ENCODE measurements around the gene STAG3. TPM values are rescaled to one million over a fixed set of nuclear protein-coding genes. Genes with fewer than 3 reads are reported as not detected.

The STAG3 gene
- total and polyA plus RNA-seq, 2 of the 8 experiments (the other 6 are each of a cell fraction or from before 2014, with no cell fraction given): 1.3 to 3.3 TPM

GRCh38 chr7:100171840-100172239 lies 5.9 kb upstream of the STAG3 start:
- Histone ChIP-seq H3K79me2 (ENCODE audit: control insufficient read depth in 1 of 2, insufficient read depth in 2 of 2, low read length in 2 of 2) (peaks cover 0 to 7% of the 10 kb centered on the region in 2 experiments; a peak in 2 of 4 replicates), H2AK5ac (ENCODE audit: low read depth, low read length) (no peak overlapping the region), H4K20me1 (replicated peaks in 1 of 2; ENCODE audit: control insufficient read depth in 1 of 2, insufficient read depth in 2 of 2, low read length in 2 of 2) (peaks cover 0 to 18% of the 10 kb centered on the region in 2 experiments), H4K5ac (ENCODE audit: insufficient read length, low read depth, low read length) (no peak overlapping the region), H3K4me1 (replicated peaks in 1 of 4; ENCODE audit: control insufficient read depth in 3 of 4, insufficient read depth in 4 of 4, low read length in 3 of 4) (peaks cover 11 to 32% (median 17%) of the 10 kb centered on the region in 4 experiments), H2BK120ac (replicated peaks; ENCODE audit: low read depth, low read length) (no peak overlapping the region), H2AFZ (ENCODE audit: low read length) (no peak overlapping the region), H3K27ac (ENCODE audit: low read depth, low read length) (no peak overlapping the region), H3K79me1 (ENCODE audit: low read depth, low read length) (no peaks in the 10 kb centered on the region; the same call in 1 of the 2 replicates), H2BK20ac (ENCODE audit: low read length) (no peak overlapping the region), H3K4me3 (ENCODE audit: extremely low read depth in 1 of 4, insufficient read depth in 2 of 4, low read depth in 3 of 4, low read length in 4 of 4) (peak overlapping the region; percentile 19 to 67 (median 28)), H2BK12ac (ENCODE audit: low read depth, low read length) (no peak overlapping the region), H4K8ac (ENCODE audit: extremely low read depth, insufficient read depth, low read length) (no peak overlapping the region), H3K23ac (ENCODE audit: insufficient read length) (no peak overlapping the region), H3K9me3 (ENCODE audit: insufficient read depth in 2 of 2, low read depth in 1 of 2, low read length in 1 of 2) (no peaks in the 10 kb centered on the region), H4K91ac (replicated peaks; ENCODE audit: insufficient read length, low read length) (no peak overlapping the region), H3K36me3 (ENCODE audit: control insufficient read depth in 2 of 4, insufficient read depth in 4 of 4, low read length in 3 of 4) (peaks cover 0 to 8% (median 1%) of the 10 kb centered on the region in 4 experiments; a peak in 3 of 8 replicates), H3K14ac (ENCODE audit: insufficient read length) (no peak overlapping the region), H3K4ac (replicated peaks; ENCODE audit: insufficient read length, low read depth, low read length) (peak overlapping the region; percentile 57), H3K9ac (replicated peaks in 1 of 4; ENCODE audit: extremely low read depth in 1 of 4, low read depth in 3 of 4, low read length in 3 of 4) (peak overlapping the region in 1 of 4 experiments; percentile 3; a peak in 1 of 7 replicates), H3K18ac (ENCODE audit: extremely low read depth, low read length) (peak overlapping the region; percentile 19), H3K4me2 (ENCODE audit: insufficient read depth in 1 of 2, low read depth in 2 of 2, low read length in 2 of 2) (peak overlapping the region; percentile 76 to 81), H2BK5ac (ENCODE audit: low read depth, low read length) (no peak overlapping the region), H3K56ac (replicated peaks; ENCODE audit: insufficient read length, low read depth, low read length) (no peak overlapping the region), H3K27me3 (replicated peaks in 1 of 4; ENCODE audit: control insufficient read depth in 3 of 4, extremely low read depth in 1 of 4, insufficient read depth in 3 of 4, low read length in 3 of 4) (peaks cover 0 to 5% (median 2%) of the 10 kb centered on the region in 4 experiments; a peak in 2 of 7 replicates), H2BK15ac (ENCODE audit: low read length) (no peak overlapping the region), H3K23me2 (ENCODE audit: low read depth, low read length) (peaks cover 19% of the 10 kb centered on the region)
- WGBS, 2 experiments (ENCODE audit: extremely low coverage in 1 of 2, insufficient coverage in 1 of 2, insufficient read length in 1 of 2, insufficient replicate concordance in 2 of 2, low coverage in 1 of 2, low lambda C conversion rate in 2 of 2, missing lambda C conversion rate in 1 of 2): 14% methylated on average over 20 of the region's 22 CpGs; no CpG with 5 or more reads in 1 of the 2 experiments
- FAIRE-seq: no peak
- POLR2A ChIA-PET (ENCODE audit: partially characterized antibody): interaction anchor here (0.6 to 11.0 kb wide), 14 partner anchors 8 to 636 kb away, joined by 3 to 145 read pairs (median 4); partner anchors contain the start of genes AP4M1, LAMTOR4, MBLAC1 and MCM7
- DNase-seq (ENCODE audit: low read depth in 1 of 2, low spot score in 2 of 2): peak in 1 of 2 experiments; percentile 72
- CTCF ChIA-PET (ENCODE audit: partially characterized antibody): interaction anchor here (0.6 to 11.2 kb wide), 9 partner anchors 23 to 271 kb away, joined by 3 to 94 read pairs (median 3); no protein-coding TSS in a partner anchor
- no peak for TF ChIP-seq MAX (IDR thresholded peaks at IDR 0.05)

All from H1 (cell line).